Measurements from ENCODE around the gene ATP8A1.
"Not testable (repeated sequence)": the region's sequence is repeated elsewhere in the genome, so short reads cannot be mapped to it uniquely, and the experiment has no call there.

The ATP8A1 gene

DNA sequence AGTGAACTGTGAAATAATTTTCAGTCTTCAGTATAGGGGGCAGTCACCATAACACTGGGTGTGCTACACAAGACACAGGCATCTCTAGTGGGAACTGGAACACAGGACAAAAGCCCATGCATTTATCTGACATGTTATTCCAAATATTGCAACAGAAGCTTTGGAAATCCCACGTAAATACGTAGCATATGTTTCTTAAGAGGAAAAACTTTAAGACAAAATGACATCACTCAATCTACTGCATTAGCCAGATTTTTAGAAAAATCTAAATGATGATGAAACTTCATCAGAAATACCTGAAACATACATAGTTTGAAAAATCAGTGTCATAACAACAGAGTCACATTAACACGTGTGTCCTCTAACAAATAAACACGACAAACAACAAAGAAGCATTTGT, 245.1 kb downstream of the ATP8A1 start:
- peak in 1 of 2 experiments; percentile 10 for DNase-seq (ENCODE audit: low read depth in 2 of 2)

- DNase-seq (ENCODE audit: low read depth in 2 of 2) = no peak
Measured at GRCh38 chr4:42410446-42410845, 246.5 kb downstream of the ATP8A1 start.

DNA sequence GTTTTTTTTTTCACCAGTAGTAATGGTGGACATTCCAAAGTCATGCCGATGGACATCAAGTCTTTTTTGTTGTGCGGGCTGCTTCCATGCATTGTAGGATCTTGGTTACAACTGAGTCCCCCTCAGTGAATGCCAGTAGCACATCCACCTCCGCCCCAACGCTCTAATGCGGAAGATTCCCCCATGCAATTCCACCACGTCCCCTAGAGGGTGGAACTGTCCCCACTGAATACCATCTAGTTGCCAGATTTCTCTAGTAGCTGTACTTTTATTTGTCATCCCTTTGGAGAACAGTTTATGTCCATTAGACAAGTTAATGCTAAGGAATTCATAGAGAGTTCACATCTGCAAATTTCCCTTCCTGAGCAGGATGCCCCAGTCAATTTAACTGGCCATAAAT, 252.9 kb downstream of the ATP8A1 start:
- DNase-seq (ENCODE audit: low read depth in 2 of 2) = no peak

- no peak for DNase-seq (ENCODE audit: low read depth in 2 of 2)
Measured at GRCh38 chr4:42401171-42401570, 255.7 kb downstream of the ATP8A1 start.

GRCh38 chr4:42399393-42399792, 257.5 kb downstream of the ATP8A1 start:
- no peak for DNase-seq (ENCODE audit: low read depth in 2 of 2)

- no peak for DNase-seq (ENCODE audit: low read depth in 2 of 2)
Measured at GRCh38 chr4:42398871-42399331, 258.0 kb downstream of the ATP8A1 start.

- DNase-seq (ENCODE audit: low read depth in 2 of 2) = no peak
Measured at GRCh38 chr4:42398171-42398870, 258.6 kb downstream of the ATP8A1 start.

- no peak for DNase-seq (ENCODE audit: low read depth in 2 of 2)
Measured at GRCh38 chr4:42397635-42398170, 259.2 kb downstream of the ATP8A1 start.

GRCh38 chr4:42396752-42397634, 259.9 kb downstream of the ATP8A1 start, which contains the start of gene SHISA3:
Gene SHISA3, plus strand, starts transcription at chr4:42397488. Its CDS starts 569 bp downstream, at chr4:42398057.
- no peak for DNase-seq (ENCODE audit: low read depth in 2 of 2)

DNA sequence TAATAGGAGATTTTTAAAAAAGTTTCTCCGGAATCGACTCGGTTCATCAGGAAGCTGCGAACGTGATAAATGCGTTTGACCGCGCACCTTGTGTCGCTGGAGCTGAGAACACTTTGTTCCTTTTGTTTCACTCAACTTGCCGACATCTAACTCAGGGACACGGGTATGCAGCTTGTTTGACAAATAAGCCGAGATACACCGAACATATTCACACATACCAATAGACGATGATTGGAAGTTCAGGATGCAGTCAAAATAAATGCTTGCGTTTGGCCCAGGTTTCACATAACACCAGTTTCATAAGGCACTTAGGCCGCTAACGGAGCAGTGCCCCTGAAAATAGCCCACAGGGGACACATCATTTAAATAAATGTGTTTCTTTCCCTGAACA, 260.5 kb downstream of the ATP8A1 start:
- DNase-seq (ENCODE audit: low read depth in 2 of 2) = no peak

DNA sequence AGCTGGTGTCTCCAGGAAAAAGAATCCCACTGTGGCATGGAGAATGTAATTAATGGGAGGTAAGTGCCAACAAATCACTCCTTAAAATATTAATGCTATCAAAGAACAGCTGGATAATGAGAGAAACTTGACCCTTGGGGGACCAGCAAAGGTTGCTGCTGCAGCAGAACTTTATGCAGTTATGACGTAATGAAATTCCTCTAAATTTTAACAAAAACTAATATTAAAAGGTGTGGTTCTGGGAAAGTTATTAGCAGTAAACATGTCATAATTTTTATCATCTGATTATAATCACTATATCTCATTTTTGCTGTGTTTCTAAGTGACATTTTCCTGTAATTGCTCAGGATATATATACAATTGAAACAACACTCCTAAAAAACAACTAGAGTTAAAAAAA, 261.3 kb downstream of the ATP8A1 start:
- DNase-seq (ENCODE audit: low read depth in 2 of 2) = no peak

- no peak for DNase-seq (ENCODE audit: low read depth in 2 of 2)
Measured at GRCh38 chr4:42392436-42392835, 264.5 kb downstream of the ATP8A1 start.

- DNase-seq (ENCODE audit: low read depth in 2 of 2) = no peak
Measured at GRCh38 chr4:42391981-42392380, 264.9 kb downstream of the ATP8A1 start.

DNA sequence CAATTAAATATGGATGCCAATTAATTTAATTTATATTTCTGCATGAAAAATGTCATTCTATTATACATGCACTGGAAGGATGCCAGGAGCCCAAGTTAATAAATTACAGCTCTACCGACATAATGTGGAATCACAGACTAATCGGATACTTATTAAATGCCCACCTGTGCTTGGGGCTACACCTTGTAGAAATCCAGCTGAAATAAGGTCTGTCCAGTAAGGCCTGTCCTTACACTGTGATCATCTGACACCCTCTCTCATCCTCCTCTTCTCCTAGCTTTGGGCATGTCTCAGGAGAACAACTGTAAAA, 265.6 kb downstream of the ATP8A1 start:
- DNase-seq (ENCODE audit: low read depth in 2 of 2) = no peak

- no peak for DNase-seq (ENCODE audit: low read depth in 2 of 2)
Measured at GRCh38 chr4:42390622-42391354, 266.1 kb downstream of the ATP8A1 start.

DNA sequence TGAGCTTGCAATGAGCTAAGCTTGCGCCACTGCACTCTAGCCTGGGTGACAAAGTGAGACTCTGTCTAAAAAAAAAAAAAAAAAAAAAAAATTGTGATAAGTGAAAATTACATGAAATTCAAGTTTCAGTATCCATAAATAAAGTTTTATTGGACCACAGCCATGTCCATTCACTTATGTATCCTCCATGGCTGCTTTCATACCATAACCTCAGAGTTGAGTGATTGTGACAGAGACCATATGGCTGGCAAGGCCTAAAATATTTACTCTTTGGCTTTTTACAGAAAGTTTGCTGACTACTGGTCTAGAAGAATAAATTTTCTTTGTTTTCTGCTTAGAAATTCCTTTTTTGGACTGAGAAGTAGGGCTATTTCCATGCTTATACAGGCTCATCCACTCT, 271.4 kb downstream of the ATP8A1 start:
- no peak for DNase-seq (ENCODE audit: low read depth in 2 of 2)

- DNase-seq (ENCODE audit: low read depth in 2 of 2) = no peak
Measured at GRCh38 chr4:42381666-42382065, 275.2 kb downstream of the ATP8A1 start.

DNA sequence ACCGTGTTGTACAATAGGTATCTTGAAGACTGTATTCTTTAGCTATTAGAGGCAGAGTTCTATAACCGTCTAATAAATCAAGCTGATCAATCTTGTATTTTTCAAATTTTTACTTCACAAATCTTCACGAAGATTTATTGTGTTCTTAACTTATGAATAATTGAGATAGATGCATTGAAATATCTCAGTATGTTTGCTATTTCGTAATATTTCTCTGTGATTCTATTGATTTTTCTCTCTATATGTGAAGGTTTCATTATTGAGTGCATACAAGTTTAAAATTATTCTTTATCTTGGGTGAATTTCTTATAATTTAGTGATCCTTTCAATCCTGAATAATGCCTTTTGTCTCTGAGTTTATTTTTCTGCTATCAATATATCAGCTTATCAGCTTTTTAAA, 279.4 kb downstream of the ATP8A1 start:
- no peak for DNase-seq (ENCODE audit: low read depth in 2 of 2)

DNA sequence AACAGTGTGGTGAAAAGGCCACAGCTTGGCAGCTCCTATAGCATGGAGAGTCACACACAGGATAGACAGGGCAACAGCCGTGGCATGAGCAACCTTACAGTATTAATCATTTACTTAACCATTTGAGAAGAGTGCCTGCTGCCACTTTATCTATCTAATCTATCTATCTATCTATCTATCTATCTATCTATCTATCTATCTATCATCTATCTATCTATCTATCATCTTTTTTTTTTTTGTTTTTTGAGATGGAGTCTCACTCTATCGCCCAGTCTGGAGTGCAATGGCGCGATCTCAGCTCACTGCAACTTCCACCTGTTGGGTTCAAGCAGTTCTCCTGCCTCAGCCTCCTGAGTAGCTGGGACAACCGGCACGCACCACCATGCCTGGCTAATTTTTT, 284.6 kb downstream of the ATP8A1 start:
- not testable (repeated sequence) for DNase-seq (ENCODE audit: low read depth in 2 of 2)

DNA sequence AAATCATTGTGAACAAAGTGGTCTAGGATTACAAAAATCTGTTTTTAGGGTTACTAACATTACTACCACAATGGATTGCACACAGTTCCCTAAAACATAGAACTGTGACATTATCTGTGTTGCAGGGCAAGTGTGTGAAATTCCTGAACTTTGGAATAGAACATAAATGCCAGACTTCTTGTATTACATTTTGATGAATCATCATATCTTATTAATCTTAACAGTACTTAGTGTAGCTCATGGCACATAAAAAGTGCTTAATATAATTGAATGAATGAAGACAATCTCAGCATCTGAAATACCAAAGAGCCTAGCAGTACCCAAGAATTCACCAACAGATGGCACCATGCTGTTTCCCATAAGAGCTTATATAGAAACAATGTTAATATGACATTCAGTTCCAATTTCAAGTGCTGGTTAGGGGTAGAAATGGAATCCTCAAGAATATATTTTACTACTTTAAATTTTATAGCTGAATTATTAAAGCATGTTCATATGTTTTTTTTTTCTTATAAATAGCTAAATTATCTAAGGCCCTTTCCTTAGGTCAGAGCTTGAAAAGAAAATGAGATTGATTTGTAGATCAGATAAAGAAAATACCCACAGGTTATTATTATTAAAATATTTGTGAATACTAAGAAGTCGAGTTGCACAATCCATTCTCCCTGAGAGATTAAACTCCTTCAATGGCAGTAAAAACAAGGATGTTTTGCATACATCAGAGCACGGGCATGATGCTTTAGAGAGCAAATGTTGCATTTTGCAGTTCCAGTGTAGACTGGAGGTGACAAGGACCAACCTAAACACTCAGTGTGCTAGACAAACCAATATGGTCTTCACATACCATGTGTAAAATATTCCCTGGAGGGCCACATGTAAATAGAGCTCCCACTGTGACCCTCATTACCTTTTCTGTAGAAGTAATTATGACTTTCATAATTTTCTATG, 285.3 kb downstream of the ATP8A1 start:
- peak; percentile 5 to 19 for DNase-seq (ENCODE audit: low read depth in 2 of 2)

DNA sequence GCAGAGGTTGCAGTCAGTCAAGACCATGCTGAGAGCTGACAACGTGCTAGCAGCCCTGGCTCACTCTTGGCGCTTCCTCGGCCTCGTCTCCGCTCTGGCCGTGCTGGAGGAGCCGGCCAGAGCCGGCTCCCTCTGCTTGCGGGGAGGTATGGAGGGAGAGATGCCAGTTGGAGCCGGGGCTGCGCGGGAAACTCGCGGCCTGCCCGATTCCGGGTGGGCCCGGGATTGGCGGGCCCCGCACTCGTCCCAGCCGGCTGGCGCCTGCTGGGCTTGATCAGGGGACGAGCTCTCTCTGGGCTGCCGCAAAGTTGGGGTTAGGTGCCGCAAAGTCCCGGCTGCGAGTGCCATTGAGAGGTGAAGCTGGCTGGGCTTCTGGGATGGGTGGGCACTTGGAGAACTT, 287.4 kb downstream of the ATP8A1 start:
- no peak for DNase-seq (ENCODE audit: low read depth in 2 of 2)
